Upper lobe of left lung (tissue), 4 donors: ENCODE results near the gene PPIL1.

Experiments used
- CTCF ChIP-seq, 6 experiments: fragments of 450-650 bp in 4 of 6; fragments of 200-600 bp in 2 of 6; sonication (generic) in 2 of 6; IDR thresholded peaks; one replicate each; pipeline ENCODE4 v1.5.1; 2016 to 2019; ENCODE audit warnings: antibody characterized with exemption in 6 of 6
- POLR2A ChIP-seq, 4 donors: fragments of 450-650 bp; IDR thresholded peaks; one replicate each; pipeline ENCODE4 v1.5.1; 2016 to 2017; ENCODE audit warnings: antibody characterized with exemption in 4 of 4, mild to moderate bottlenecking in 2 of 4
- POLR2AphosphoS5 ChIP-seq, 2 donors: sonication (generic); formaldehyde crosslinking; IDR thresholded peaks; one replicate each; pipeline ENCODE4 v1.5.1; 2017; ENCODE audit warnings: antibody characterized with exemption in 2 of 2

- TF ChIP-seq CTCF (IDR thresholded peaks at IDR 0.05): no peak
- TF ChIP-seq POLR2AphosphoS5 (IDR thresholded peaks at IDR 0.05): no peak
- no peak for TF ChIP-seq POLR2A (IDR thresholded peaks at IDR 0.05)
These were observed 50.4 kb downstream of the PPIL1 start for GRCh38 chr6:36824253-36824652.
